ENCODE data around the gene DENND2D. TPM values are rescaled to one million over a fixed set of nuclear protein-coding genes. Genes with fewer than 3 reads are reported as not detected.

Gene DENND2D
- total RNA-seq, 2 donors from 2014 or later, result 25.4 to 37.2 TPM

- Histone ChIP-seq H3K27ac (no peak overlapping the region), H3K4me1 (replicated peaks) (no peaks in the 10 kb centered on the region), H3K9me3 (no peaks in the 10 kb centered on the region), H3K4me3 (no peak overlapping the region), H3K36me3 (no peaks in the 10 kb centered on the region), H3K27me3 (replicated peaks; ENCODE audit: insufficient read depth) (no peaks in the 10 kb centered on the region)
- 79% methylated on average over 6 of the region's 6 CpGs for WGBS
- no peak for TF ChIP-seq CTCF (IDR thresholded peaks at IDR 0.05)
- no peak for TF ChIP-seq POLR2AphosphoS5 (IDR thresholded peaks at IDR 0.05)
- TF ChIP-seq POLR2A (IDR thresholded peaks at IDR 0.05), result no peak
- DNase-seq (ENCODE audit: low spot score), result no peak
- intact Hi-C loops (cut with DNase I), result no loop called here
Observed at GRCh38 chr1:111213412-111213811, 13.0 kb upstream of the DENND2D start.

- no peaks in the 10 kb centered on the region for H3K9me3 ChIP-seq
- TF ChIP-seq POLR2AphosphoS5 (IDR thresholded peaks at IDR 0.05) (no peak), POLR2A (IDR thresholded peaks at IDR 0.05) (no peak), CTCF (IDR thresholded peaks at IDR 0.05) (no peak)
- DNase-seq (ENCODE audit: low spot score), result no peak
- no peak overlapping the region for H3K27ac ChIP-seq
- H3K36me3 ChIP-seq, result no peaks in the 10 kb centered on the region
- intact Hi-C loops (cut with DNase I), result no loop called here
- H3K27me3 ChIP-seq (replicated peaks; ENCODE audit: insufficient read depth), result no peaks in the 10 kb centered on the region
- no peak overlapping the region for H3K4me3 ChIP-seq
- WGBS, result 71% methylated on average over 5 of the region's 5 CpGs
- no peaks in the 10 kb centered on the region for H3K4me1 ChIP-seq (replicated peaks)
Observed at GRCh38 chr1:111212634-111213335, 12.3 kb upstream of the DENND2D start.

GRCh38 chr1:111211921-111212320 is 11.5 kb upstream of the DENND2D start:
- no peaks in the 10 kb centered on the region for H3K4me1 ChIP-seq (replicated peaks)
- TF ChIP-seq POLR2AphosphoS5 (IDR thresholded peaks at IDR 0.05) (no peak), CTCF (IDR thresholded peaks at IDR 0.05) (no peak), POLR2A (IDR thresholded peaks at IDR 0.05) (no peak)
- H3K36me3 ChIP-seq, result no peaks in the 10 kb centered on the region
- intact Hi-C loops (cut with DNase I), result no loop called here
- H3K27me3 ChIP-seq (replicated peaks; ENCODE audit: insufficient read depth), result no peaks in the 10 kb centered on the region
- DNase-seq (ENCODE audit: low spot score), result no peak
- H3K27ac ChIP-seq, result no peak overlapping the region
- WGBS, result 100% methylated on average over 1 of the region's 1 CpG
- H3K9me3 ChIP-seq, result no peaks in the 10 kb centered on the region
- H3K4me3 ChIP-seq, result no peak overlapping the region

- intact Hi-C loops (cut with DNase I), result no loop called here
- whole genome bisulfite sequencing, result 80% methylated on average over 4 of the region's 4 CpGs
- H3K4me3 ChIP-seq, result no peak overlapping the region
- H3K9me3 ChIP-seq, result no peaks in the 10 kb centered on the region
- no peaks in the 10 kb centered on the region for H3K36me3 ChIP-seq
- no peaks in the 10 kb centered on the region for H3K27me3 ChIP-seq (replicated peaks; ENCODE audit: insufficient read depth)
- TF ChIP-seq POLR2A (IDR thresholded peaks at IDR 0.05) (no peak), POLR2AphosphoS5 (IDR thresholded peaks at IDR 0.05) (no peak), CTCF (IDR thresholded peaks at IDR 0.05) (no peak)
- H3K4me1 ChIP-seq (replicated peaks), result no peaks in the 10 kb centered on the region
- DNase-seq (ENCODE audit: low spot score), result no peak
- no peak overlapping the region for H3K27ac ChIP-seq
Observed at GRCh38 chr1:111209622-111210021, 9.2 kb upstream of the DENND2D start.

GRCh38 chr1:111208921-111209320 is 8.5 kb upstream of the DENND2D start:
- no peaks in the 10 kb centered on the region for H3K36me3 ChIP-seq
- H3K27ac ChIP-seq, result no peak overlapping the region
- no peaks in the 10 kb centered on the region for H3K4me1 ChIP-seq (replicated peaks)
- intact Hi-C loops (cut with DNase I), result no loop called here
- H3K4me3 ChIP-seq, result no peak overlapping the region
- H3K27me3 ChIP-seq (replicated peaks; ENCODE audit: insufficient read depth), result no peaks in the 10 kb centered on the region
- TF ChIP-seq POLR2A (IDR thresholded peaks at IDR 0.05) (no peak), CTCF (IDR thresholded peaks at IDR 0.05) (no peak), POLR2AphosphoS5 (IDR thresholded peaks at IDR 0.05) (no peak)
- no peaks in the 10 kb centered on the region for H3K9me3 ChIP-seq
- no peak for DNase-seq (ENCODE audit: low spot score)
- 20% methylated on average over 1 of the region's 1 CpG for WGBS
